H1 (cell line): ENCODE measurements around the gene GRIK2. TPM values are rescaled to one million over a fixed set of nuclear protein-coding genes. Genes with fewer than 3 reads are reported as not detected.

ENCODE experiments used
- CTCF ChIA-PET: fragments of 300-600 bp; sonication (Branson Sonifier 250); formaldehyde crosslinking; loops from one replicate; lab custom pipeline; 2021; ENCODE audit not compliant: partially characterized antibody; lab: Charles Lee
- POLR2A ChIA-PET: fragments of 300-600 bp; sonication (Branson Sonifier 250); formaldehyde crosslinking; loops from one replicate; lab custom pipeline; 2021; ENCODE audit warnings: inconsistent platforms; ENCODE audit not compliant: partially characterized antibody; lab: Charles Lee
- DNase-seq, 2 experiments: peaks; one replicate each; pipeline versions ENCODE4 v3.0.0 to v3.0.0-alpha.2; 2010 to 2022; ENCODE audit warnings: low spot score in 2 of 2, low read depth in 1 of 2, mixed read lengths in 1 of 2
- FAIRE-seq: peaks from 2 replicates; lab custom pipeline; 2011; peaks lifted over from hg19 to GRCh38; lab: Jason Lieb, UNC
- H2AFZ ChIP-seq: 2 replicates; pipeline ENCODE4 v1.8.1; 2012; ENCODE audit warnings: low read length, inconsistent platforms
- H2AK5ac ChIP-seq: 2 replicates; pipeline ENCODE4 v1.6.1; 2013; ENCODE audit warnings: low read depth, low read length
- H2BK120ac ChIP-seq: replicated peaks from 2 replicates; pipeline ENCODE3; 2013; ENCODE audit warnings: low read depth, low read length, inconsistent platforms
- H2BK12ac ChIP-seq: 2 replicates; pipeline ENCODE4 v1.6.1; 2013; ENCODE audit warnings: low read depth, low read length
- H2BK15ac ChIP-seq: 2 replicates; pipeline ENCODE4 v1.6.1; 2013; ENCODE audit warnings: low read length
- H2BK20ac ChIP-seq: 2 replicates; pipeline ENCODE4 v1.6.1; 2013; ENCODE audit warnings: low read length
- H2BK5ac ChIP-seq: 2 replicates; pipeline ENCODE4 v1.6.1; 2013; ENCODE audit warnings: low read depth, low read length
- H3K14ac ChIP-seq: 2 replicates; pipeline ENCODE4 v1.6.1; 2013; ENCODE audit warnings: inconsistent platforms; ENCODE audit not compliant: insufficient read length
- H3K18ac ChIP-seq: 2 replicates; pipeline ENCODE4 v1.6.1; 2013; ENCODE audit warnings: low read length; ENCODE audit errors: extremely low read depth
- H3K23ac ChIP-seq: 2 replicates; pipeline ENCODE4 v1.6.1; 2013; ENCODE audit warnings: inconsistent platforms; ENCODE audit not compliant: insufficient read length
- H3K23me2 ChIP-seq: 2 replicates; pipeline ENCODE4 v1.6.1; 2013; ENCODE audit warnings: low read depth, low read length
- H3K27ac ChIP-seq: 2 replicates; pipeline ENCODE4 v1.6.1; 2011; ENCODE audit warnings: low read depth, low read length, inconsistent platforms
- H3K27me3 ChIP-seq, 4 experiments: replicated peaks in 1 of 4; 1 replicate in 1 of 4; 2 replicates in 3 of 4; pipeline versions ENCODE4 v1.6.1 to v1.8.1; 2011 to 2013; ENCODE audit warnings: low read length in 3 of 4, mild to moderate bottlenecking in 3 of 4, inconsistent platforms in 2 of 4, mixed read lengths in 2 of 4, moderate library complexity in 1 of 4; ENCODE audit not compliant: control insufficient read depth in 3 of 4, insufficient read depth in 3 of 4; ENCODE audit errors: extremely low read depth in 1 of 4
- H3K36me3 ChIP-seq, 4 experiments: 2 replicates each; pipeline versions ENCODE4 v1.6.1 to v1.8.1; 2011 to 2013; ENCODE audit warnings: mild to moderate bottlenecking in 4 of 4, low read length in 3 of 4, moderate library complexity in 2 of 4, control low read depth in 1 of 4, inconsistent platforms in 1 of 4; ENCODE audit not compliant: insufficient read depth in 4 of 4, control insufficient read depth in 2 of 4
- H3K4ac ChIP-seq: replicated peaks from 2 replicates; pipeline ENCODE3; 2013; ENCODE audit warnings: low read length, low read depth, mixed read lengths, inconsistent platforms; ENCODE audit not compliant: insufficient read length
- H3K4me1 ChIP-seq, 4 experiments: replicated peaks in 1 of 4; 1 replicate in 1 of 4; 2 replicates in 3 of 4; pipeline versions ENCODE4 v1.6.1 to v1.8.1; 2011 to 2013; ENCODE audit warnings: low read length in 3 of 4, inconsistent platforms in 2 of 4, mixed read lengths in 1 of 4; ENCODE audit not compliant: insufficient read depth in 4 of 4, control insufficient read depth in 3 of 4
- H3K4me2 ChIP-seq, 2 experiments: 2 replicates each; pipeline versions ENCODE4 v1.6.1 to v1.8.1; 2011 to 2013; ENCODE audit warnings: low read depth in 2 of 2, low read length in 2 of 2, control low read depth in 1 of 2, inconsistent platforms in 1 of 2, mild to moderate bottlenecking in 1 of 2; ENCODE audit not compliant: insufficient read depth in 1 of 2
- H3K4me3 ChIP-seq, 4 experiments: fragments of 200-600, 300-600 bp in 1 of 4; sonication (generic), shearing (Covaris generic), sonication (Bioruptor Twin) in 1 of 4; 2 replicates each; pipeline versions ENCODE4 v1.5.1 to v1.8.1; 2011 to 2016; ENCODE audit warnings: low read length in 4 of 4, low read depth in 3 of 4, control low read depth in 2 of 4, inconsistent platforms in 2 of 4, mild to moderate bottlenecking in 2 of 4, mixed read lengths in 1 of 4, moderate library complexity in 1 of 4; ENCODE audit not compliant: insufficient read depth in 2 of 4; ENCODE audit errors: extremely low read depth in 1 of 4
- H3K56ac ChIP-seq: replicated peaks from 2 replicates; pipeline ENCODE3; 2013; ENCODE audit warnings: low read depth, mild to moderate bottlenecking, mixed read lengths, low read length, inconsistent platforms; ENCODE audit not compliant: insufficient read length
- H3K79me1 ChIP-seq: 2 replicates; pipeline ENCODE4 v1.6.1; 2013; ENCODE audit warnings: low read depth, low read length, control low read depth
- H3K79me2 ChIP-seq, 2 experiments: 2 replicates each; pipeline versions ENCODE4 v1.6.1 to v1.8.1; 2012 to 2013; ENCODE audit warnings: low read length in 2 of 2, mild to moderate bottlenecking in 2 of 2, inconsistent platforms in 1 of 2; ENCODE audit not compliant: insufficient read depth in 2 of 2, control insufficient read depth in 1 of 2
- H3K9ac ChIP-seq, 4 experiments: replicated peaks in 1 of 4; 1 replicate in 1 of 4; 2 replicates in 3 of 4; pipeline versions ENCODE4 v1.6.1 to v1.8.1; 2011 to 2013; ENCODE audit warnings: low read depth in 3 of 4, low read length in 3 of 4, control low read depth in 2 of 4, mild to moderate bottlenecking in 2 of 4, moderate library complexity in 2 of 4, inconsistent platforms in 1 of 4; ENCODE audit errors: extremely low read depth in 1 of 4
- H3K9me3 ChIP-seq, 2 experiments: 2 replicates each; pipeline versions ENCODE4 v1.6.1 to v1.8.1; 2012 to 2013; ENCODE audit warnings: mild to moderate bottlenecking in 2 of 2, moderate library complexity in 2 of 2, control low read depth in 1 of 2, inconsistent platforms in 1 of 2, low read depth in 1 of 2, low read length in 1 of 2, mixed read lengths in 1 of 2; ENCODE audit not compliant: insufficient read depth in 2 of 2
- H4K20me1 ChIP-seq, 2 experiments: replicated peaks in 1 of 2; 2 replicates each; pipeline versions ENCODE3 to v1.8.1; 2011 to 2013; ENCODE audit warnings: inconsistent platforms in 2 of 2, low read length in 2 of 2, mild to moderate bottlenecking in 1 of 2; ENCODE audit not compliant: insufficient read depth in 2 of 2, control insufficient read depth in 1 of 2
- H4K5ac ChIP-seq: 2 replicates; pipeline ENCODE4 v1.6.1; 2013; ENCODE audit warnings: low read length, low read depth, mixed read lengths, inconsistent platforms; ENCODE audit not compliant: insufficient read length
- H4K8ac ChIP-seq: 2 replicates; pipeline ENCODE4 v1.8.0; 2013; ENCODE audit warnings: mild to moderate bottlenecking, moderate library complexity, low read length, inconsistent platforms; ENCODE audit not compliant: insufficient read depth; ENCODE audit errors: extremely low read depth
- H4K91ac ChIP-seq: replicated peaks from 2 replicates; pipeline ENCODE3; 2013; ENCODE audit warnings: low read length, mixed read lengths, inconsistent platforms; ENCODE audit not compliant: insufficient read length
- JUND ChIP-seq: IDR thresholded peaks from 2 replicates; pipeline ENCODE4 v1.6.1; 2011; ENCODE audit warnings: mild to moderate bottlenecking, improper control_type of control experiment, low read length
- polyA plus RNA-seq, 7 experiments: library from polyadenylated mRNA; depleted of rRNA in 3 of 7; stranded (reverse) in 5 of 7; unstranded in 2 of 7; fragments of >200 nt in 5 of 7; fragments of 200-250 nt in 2 of 7; gene quantifications; 1 replicate in 5 of 7; 2 replicates in 1 of 7; 4 replicates in 1 of 7; pipeline versions ENCODE4 v1.2.1 to v1.2.3, GENCODE V29; 2011 to 2013; ENCODE audit warnings: missing spikeins in 2 of 7, mixed read lengths in 2 of 7
- total RNA-seq: library from RNA; stranded (reverse); fragmentation: NEBNext Ultra II Directional; extraction: Animal tissue kit (Norgen Biotek cat#: 25700); gene quantifications from 2 replicates; pipeline ENCODE4 v1.2.1, GENCODE V29; 2021

GRIK2 gene
- total and polyA plus RNA-seq, 2 of the 8 experiments (the other 6 are each of a cell fraction or from before 2014, with no cell fraction given) = 1.8 to 2.2 TPM

- H3K79me1 ChIP-seq = no peaks in the 10 kb centered on the region
- H3K27me3 ChIP-seq = no peaks in the 10 kb centered on the region
- H2BK120ac ChIP-seq = no peak overlapping the region
- H3K27ac ChIP-seq = no peak overlapping the region
- H4K20me1 ChIP-seq = no peaks in the 10 kb centered on the region
- H2BK15ac ChIP-seq = no peak overlapping the region
- H3K4me2 ChIP-seq = no peak overlapping the region
- H3K56ac ChIP-seq = no peak overlapping the region
- no peak overlapping the region for H2BK5ac ChIP-seq
- H4K91ac ChIP-seq = no peak overlapping the region
- CTCF ChIA-PET = no interaction called here
- H3K4ac ChIP-seq = no peak overlapping the region
- no peak overlapping the region for H3K14ac ChIP-seq
- TF ChIP-seq JUND = no peak
- H2AFZ ChIP-seq = no peak overlapping the region
- no peak overlapping the region for H3K9ac ChIP-seq
- no peaks in the 10 kb centered on the region for H3K4me1 ChIP-seq
- no peak overlapping the region for H4K5ac ChIP-seq
- H3K23me2 ChIP-seq = no peaks in the 10 kb centered on the region
- no peak overlapping the region for H2BK12ac ChIP-seq
- no peak overlapping the region for H3K18ac ChIP-seq
- no peaks in the 10 kb centered on the region for H3K79me2 ChIP-seq
- no peak overlapping the region for H3K23ac ChIP-seq
- no peaks in the 10 kb centered on the region for H3K36me3 ChIP-seq
- no peaks in the 10 kb centered on the region for H3K9me3 ChIP-seq
- H2BK20ac ChIP-seq = no peak overlapping the region
- FAIRE-seq (no peak), DNase-seq (no peak)
- no peak overlapping the region for H4K8ac ChIP-seq
- H3K4me3 ChIP-seq = no peak overlapping the region
- POLR2A ChIA-PET = no interaction called here
- no peak overlapping the region for H2AK5ac ChIP-seq
Observed at GRCh38 chr6:101577091-101577490, 183.6 kb downstream of the GRIK2 start.
